ENCODE measurements around the gene SNX19. TPM values are rescaled to one million over a fixed set of nuclear protein-coding genes. Genes with fewer than 3 reads are reported as not detected.

The SNX19 gene
- total RNA-seq, 1 donor from 2014 or later = 45.6 TPM

DNA sequence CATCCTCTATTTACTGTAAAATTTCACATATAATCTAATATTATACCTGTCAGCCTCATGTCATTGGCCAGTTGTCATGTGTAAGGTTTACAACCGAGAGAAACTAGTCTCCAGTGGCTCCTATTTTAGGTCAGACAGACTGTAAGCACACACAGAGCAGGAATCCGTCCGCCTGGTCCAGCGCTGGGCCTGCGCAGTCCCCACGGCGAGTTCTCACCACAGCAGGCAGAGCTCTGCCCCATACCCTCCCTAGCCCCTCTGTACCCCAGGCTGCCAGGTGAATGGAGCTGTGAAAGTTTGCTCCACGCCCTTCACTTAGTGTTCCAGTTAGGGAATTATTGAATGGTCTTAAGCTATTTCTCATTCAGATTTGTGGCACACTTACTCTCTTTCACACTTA, 63.7 kb downstream of the SNX19 start:
- H3K27me3 ChIP-seq (ENCODE audit: insufficient read depth, low read length) = no peaks in the 10 kb centered on the region
- H3K4me2 ChIP-seq (ENCODE audit: low read length) = no peak overlapping the region
- no peaks in the 10 kb centered on the region for H3K36me3 ChIP-seq (ENCODE audit: insufficient read depth, low read length)
- H3K9me3 ChIP-seq (ENCODE audit: insufficient read depth, low read depth, low read length) = no peaks in the 10 kb centered on the region
- peaks cover 7% of the 10 kb centered on the region for H3K27me3 Mint-ChIP-seq (ENCODE audit: low read depth, unreplicated experiment)
- no peak overlapping the region for H3K9ac ChIP-seq (ENCODE audit: low read length)
- no peaks in the 10 kb centered on the region for H4K20me1 ChIP-seq (ENCODE audit: insufficient read depth, low read length)
- DNase-seq (ENCODE audit: low read depth) = no peak
- no peak overlapping the region for H2AFZ ChIP-seq (ENCODE audit: low read depth, low read length)
- H3K27ac Mint-ChIP-seq (ENCODE audit: unreplicated experiment) = no peak overlapping the region
- H3K4me3 ChIP-seq (ENCODE audit: insufficient read depth, low read depth, low read length) = no peak overlapping the region
- FAIRE-seq = no peak
- peaks cover 12% of the 10 kb centered on the region for H3K9me3 Mint-ChIP-seq (ENCODE audit: unreplicated experiment)
- no peaks in the 10 kb centered on the region for H3K79me2 ChIP-seq (ENCODE audit: insufficient read depth, low read length)
- H3K4me1 Mint-ChIP-seq (ENCODE audit: low read depth, unreplicated experiment) = peaks cover 15% of the 10 kb centered on the region
- H3K36me3 Mint-ChIP-seq (ENCODE audit: low read depth, unreplicated experiment) = no peaks in the 10 kb centered on the region
- H3K4me3 Mint-ChIP-seq (ENCODE audit: unreplicated experiment) = no peak overlapping the region
- H3K27ac ChIP-seq (ENCODE audit: low read depth, low read length) = no peak overlapping the region
- TF ChIP-seq, protein P1, sequence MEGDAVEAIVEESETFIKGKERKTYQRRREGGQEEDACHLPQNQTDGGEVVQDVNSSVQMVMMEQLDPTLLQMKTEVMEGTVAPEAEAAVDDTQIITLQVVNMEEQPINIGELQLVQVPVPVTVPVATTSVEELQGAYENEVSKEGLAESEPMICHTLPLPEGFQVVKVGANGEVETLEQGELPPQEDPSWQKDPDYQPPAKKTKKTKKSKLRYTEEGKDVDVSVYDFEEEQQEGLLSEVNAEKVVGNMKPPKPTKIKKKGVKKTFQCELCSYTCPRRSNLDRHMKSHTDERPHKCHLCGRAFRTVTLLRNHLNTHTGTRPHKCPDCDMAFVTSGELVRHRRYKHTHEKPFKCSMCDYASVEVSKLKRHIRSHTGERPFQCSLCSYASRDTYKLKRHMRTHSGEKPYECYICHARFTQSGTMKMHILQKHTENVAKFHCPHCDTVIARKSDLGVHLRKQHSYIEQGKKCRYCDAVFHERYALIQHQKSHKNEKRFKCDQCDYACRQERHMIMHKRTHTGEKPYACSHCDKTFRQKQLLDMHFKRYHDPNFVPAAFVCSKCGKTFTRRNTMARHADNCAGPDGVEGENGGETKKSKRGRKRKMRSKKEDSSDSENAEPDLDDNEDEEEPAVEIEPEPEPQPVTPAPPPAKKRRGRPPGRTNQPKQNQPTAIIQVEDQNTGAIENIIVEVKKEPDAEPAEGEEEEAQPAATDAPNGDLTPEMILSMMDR (IDR thresholded peaks at IDR 0.05; ENCODE audit: insufficient read depth, low read depth, low read length) = no peak
- TF ChIP-seq EZH2 (IDR thresholded peaks at IDR 0.05; ENCODE audit: insufficient read depth, low read length) = no peak
- peaks cover 18% of the 10 kb centered on the region for H3K4me1 ChIP-seq (ENCODE audit: insufficient read depth, low read length)

DNA sequence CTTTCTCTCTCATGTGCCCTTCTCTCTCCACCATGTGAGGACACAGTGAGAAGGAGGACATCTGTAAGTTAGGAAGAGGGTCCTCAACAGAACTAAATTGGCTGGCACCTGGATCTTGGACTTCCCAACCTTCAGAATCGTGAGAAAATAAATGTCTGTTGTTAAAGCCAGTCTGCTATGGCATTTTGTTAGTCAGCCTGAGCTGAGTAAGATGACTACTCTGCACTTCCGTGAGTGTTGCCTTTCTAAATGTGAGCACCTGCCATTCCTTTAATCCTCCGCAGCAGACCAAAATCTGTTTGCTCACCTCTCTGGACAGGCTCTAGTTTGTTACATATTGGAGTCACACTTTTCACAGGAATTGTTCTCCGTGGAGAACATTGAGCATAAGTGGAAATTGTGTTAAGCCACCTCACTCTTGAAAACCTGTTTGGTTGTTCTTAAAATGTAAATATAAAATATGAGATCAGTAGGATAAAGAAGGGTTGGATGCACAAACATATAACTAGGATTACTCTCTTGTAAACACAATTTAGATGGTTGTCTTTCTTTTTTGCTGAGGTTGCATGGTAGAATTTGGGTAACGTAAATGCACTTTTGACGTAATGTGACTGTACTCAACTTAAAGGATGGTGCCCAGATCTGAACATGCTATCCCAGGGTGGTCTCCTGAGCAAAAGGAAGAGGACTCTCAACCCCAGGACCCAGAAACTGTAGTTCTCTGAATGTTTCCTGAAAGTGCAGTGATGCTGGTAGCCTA, 65.9 kb downstream of the SNX19 start:
- FAIRE-seq (no peak), DNase-seq (ENCODE audit: low read depth) (no peak)
- Histone ChIP-seq H3K36me3 (ENCODE audit: insufficient read depth, low read length) (no peaks in the 10 kb centered on the region), H3K4me3 (ENCODE audit: insufficient read depth, low read depth, low read length) (no peak overlapping the region), H3K4me2 (ENCODE audit: low read length) (no peak overlapping the region), H2AFZ (ENCODE audit: low read depth, low read length) (no peak overlapping the region), H3K79me2 (ENCODE audit: insufficient read depth, low read length) (no peaks in the 10 kb centered on the region), H3K27me3 (ENCODE audit: insufficient read depth, low read length) (no peaks in the 10 kb centered on the region), H3K9ac (ENCODE audit: low read length) (no peak overlapping the region), H3K4me1 (ENCODE audit: insufficient read depth, low read length) (peaks cover 30% of the 10 kb centered on the region), H4K20me1 (ENCODE audit: insufficient read depth, low read length) (no peaks in the 10 kb centered on the region), H3K27ac (ENCODE audit: low read depth, low read length) (no peak overlapping the region), H3K9me3 (ENCODE audit: insufficient read depth, low read depth, low read length) (no peaks in the 10 kb centered on the region)
- TF ChIP-seq, protein P1 (IDR thresholded peaks at IDR 0.05; ENCODE audit: insufficient read depth, low read depth, low read length) = no peak
- TF ChIP-seq EZH2 (IDR thresholded peaks at IDR 0.05; ENCODE audit: insufficient read depth, low read length) = no peak
- Mint-ChIP-seq H3K36me3 (ENCODE audit: low read depth, unreplicated experiment) (no peaks in the 10 kb centered on the region), H3K4me3 (ENCODE audit: unreplicated experiment) (no peak overlapping the region), H3K27me3 (ENCODE audit: low read depth, unreplicated experiment) (peaks cover 7% of the 10 kb centered on the region), H3K4me1 (ENCODE audit: low read depth, unreplicated experiment) (peaks cover 31% of the 10 kb centered on the region), H3K9me3 (ENCODE audit: unreplicated experiment) (peaks cover 6% of the 10 kb centered on the region), H3K27ac (ENCODE audit: unreplicated experiment) (no peak overlapping the region)

DNA sequence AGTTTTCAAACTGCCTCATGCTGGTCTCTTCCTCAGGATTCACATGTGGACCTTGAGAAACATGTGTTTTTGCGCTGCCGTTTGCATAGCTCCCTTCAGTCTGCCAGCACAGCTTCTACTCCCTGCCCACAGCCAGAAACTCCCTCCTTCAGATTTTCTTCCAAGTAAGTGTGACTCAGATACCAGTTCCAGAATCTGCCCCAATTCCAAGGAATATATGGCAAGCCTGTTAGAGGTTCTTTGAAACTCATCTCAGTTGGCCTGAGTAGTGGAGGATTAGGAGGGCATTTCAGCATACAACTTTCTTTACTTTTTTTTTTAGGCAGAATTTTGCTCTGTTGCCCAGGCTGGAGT, 67.1 kb downstream of the SNX19 start:
- H3K4me1 Mint-ChIP-seq (ENCODE audit: low read depth, unreplicated experiment) = peaks cover 31% of the 10 kb centered on the region
- no peak overlapping the region for H3K4me3 Mint-ChIP-seq (ENCODE audit: unreplicated experiment)
- no peaks in the 10 kb centered on the region for H3K36me3 ChIP-seq (ENCODE audit: insufficient read depth, low read length)
- H3K4me2 ChIP-seq (ENCODE audit: low read length) = no peak overlapping the region
- TF ChIP-seq EZH2 (IDR thresholded peaks at IDR 0.05; ENCODE audit: insufficient read depth, low read length) = no peak
- TF ChIP-seq, protein P1 (IDR thresholded peaks at IDR 0.05; ENCODE audit: insufficient read depth, low read depth, low read length) = no peak
- no peak overlapping the region for H3K4me3 ChIP-seq (ENCODE audit: insufficient read depth, low read depth, low read length)
- H3K79me2 ChIP-seq (ENCODE audit: insufficient read depth, low read length) = no peaks in the 10 kb centered on the region
- H3K9me3 Mint-ChIP-seq (ENCODE audit: unreplicated experiment) = peaks cover 6% of the 10 kb centered on the region
- H3K4me1 ChIP-seq (ENCODE audit: insufficient read depth, low read length) = peaks cover 30% of the 10 kb centered on the region
- no peaks in the 10 kb centered on the region for H3K27me3 ChIP-seq (ENCODE audit: insufficient read depth, low read length)
- FAIRE-seq (peak; percentile 94), DNase-seq (ENCODE audit: low read depth) (peak; percentile 88)
- H4K20me1 ChIP-seq (ENCODE audit: insufficient read depth, low read length) = no peaks in the 10 kb centered on the region
- peaks cover 6% of the 10 kb centered on the region for H3K27me3 Mint-ChIP-seq (ENCODE audit: low read depth, unreplicated experiment)
- H2AFZ ChIP-seq (ENCODE audit: low read depth, low read length) = no peak overlapping the region
- H3K27ac Mint-ChIP-seq (ENCODE audit: unreplicated experiment) = no peak overlapping the region
- no peaks in the 10 kb centered on the region for H3K36me3 Mint-ChIP-seq (ENCODE audit: low read depth, unreplicated experiment)
- H3K27ac ChIP-seq (ENCODE audit: low read depth, low read length) = peak overlapping the region; percentile 88
- H3K9ac ChIP-seq (ENCODE audit: low read length) = no peak overlapping the region
- no peaks in the 10 kb centered on the region for H3K9me3 ChIP-seq (ENCODE audit: insufficient read depth, low read depth, low read length)

Measured in astrocyte (in vitro differentiated cells and primary cell).